GM10248 (cell line): ENCODE results near the gene PPM1J.

Source experiments
- CTCF ChIA-PET: fragments of 300-600 bp; sonication (Branson Sonifier 250); formaldehyde crosslinking; extraction: SDS; loops from one replicate; lab custom pipeline; 2021; ENCODE audit warnings: antibody characterized with exemption; lab: Yijun Ruan, JAX
- POLR2A ChIA-PET: fragments of 350-650 bp; sonication (Branson Sonifier 250); formaldehyde crosslinking; extraction: SDS; loops from one replicate; lab custom pipeline; 2020; ENCODE audit warnings: antibody characterized with exemption; lab: Yijun Ruan, JAX
- DNase-seq: peaks from one replicate; pipeline ENCODE4 v3.0.0; 2012; ENCODE audit errors: extremely low spot score
- TF ChIP-seq, protein P1 (sequence below): IDR thresholded peaks from 2 replicates; pipeline ENCODE4 v1.5.1; 2012; ENCODE audit warnings: mild to moderate bottlenecking, low read depth; ENCODE audit errors: extremely low read depth, missing control alignments, control extremely low read depth

Gene PPM1J

DNA sequence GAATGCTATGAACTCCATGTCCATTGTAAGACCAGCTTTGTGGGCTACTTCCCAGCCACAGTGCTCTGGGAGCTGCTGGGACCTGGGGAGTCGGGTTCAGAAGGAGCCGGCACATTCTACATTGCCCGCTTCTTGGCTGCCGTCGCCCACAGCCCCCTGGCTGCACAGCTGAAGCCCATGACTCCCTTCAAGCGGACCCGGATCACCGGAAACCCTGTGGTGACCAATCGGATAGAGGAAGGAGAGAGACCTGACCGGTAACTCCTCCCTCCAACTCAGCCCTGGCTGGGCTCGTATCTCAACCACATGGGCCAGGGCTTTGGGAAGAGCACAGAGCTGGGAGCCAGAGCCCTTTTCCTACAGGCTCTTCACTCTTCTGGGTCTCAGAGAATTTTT lies 25.3 kb downstream of the PPM1J start:
- no peak for DNase-seq
- POLR2A ChIA-PET, result no interaction called here
- CTCF ChIA-PET, result interaction anchor here (1.2 to 2.3 kb wide), 3 partner anchors 10 to 299 kb away, joined by 3 to 5 read pairs (median 4); no protein-coding TSS in a partner anchor
- TF ChIP-seq, protein P1, sequence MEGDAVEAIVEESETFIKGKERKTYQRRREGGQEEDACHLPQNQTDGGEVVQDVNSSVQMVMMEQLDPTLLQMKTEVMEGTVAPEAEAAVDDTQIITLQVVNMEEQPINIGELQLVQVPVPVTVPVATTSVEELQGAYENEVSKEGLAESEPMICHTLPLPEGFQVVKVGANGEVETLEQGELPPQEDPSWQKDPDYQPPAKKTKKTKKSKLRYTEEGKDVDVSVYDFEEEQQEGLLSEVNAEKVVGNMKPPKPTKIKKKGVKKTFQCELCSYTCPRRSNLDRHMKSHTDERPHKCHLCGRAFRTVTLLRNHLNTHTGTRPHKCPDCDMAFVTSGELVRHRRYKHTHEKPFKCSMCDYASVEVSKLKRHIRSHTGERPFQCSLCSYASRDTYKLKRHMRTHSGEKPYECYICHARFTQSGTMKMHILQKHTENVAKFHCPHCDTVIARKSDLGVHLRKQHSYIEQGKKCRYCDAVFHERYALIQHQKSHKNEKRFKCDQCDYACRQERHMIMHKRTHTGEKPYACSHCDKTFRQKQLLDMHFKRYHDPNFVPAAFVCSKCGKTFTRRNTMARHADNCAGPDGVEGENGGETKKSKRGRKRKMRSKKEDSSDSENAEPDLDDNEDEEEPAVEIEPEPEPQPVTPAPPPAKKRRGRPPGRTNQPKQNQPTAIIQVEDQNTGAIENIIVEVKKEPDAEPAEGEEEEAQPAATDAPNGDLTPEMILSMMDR, result no peak

DNA sequence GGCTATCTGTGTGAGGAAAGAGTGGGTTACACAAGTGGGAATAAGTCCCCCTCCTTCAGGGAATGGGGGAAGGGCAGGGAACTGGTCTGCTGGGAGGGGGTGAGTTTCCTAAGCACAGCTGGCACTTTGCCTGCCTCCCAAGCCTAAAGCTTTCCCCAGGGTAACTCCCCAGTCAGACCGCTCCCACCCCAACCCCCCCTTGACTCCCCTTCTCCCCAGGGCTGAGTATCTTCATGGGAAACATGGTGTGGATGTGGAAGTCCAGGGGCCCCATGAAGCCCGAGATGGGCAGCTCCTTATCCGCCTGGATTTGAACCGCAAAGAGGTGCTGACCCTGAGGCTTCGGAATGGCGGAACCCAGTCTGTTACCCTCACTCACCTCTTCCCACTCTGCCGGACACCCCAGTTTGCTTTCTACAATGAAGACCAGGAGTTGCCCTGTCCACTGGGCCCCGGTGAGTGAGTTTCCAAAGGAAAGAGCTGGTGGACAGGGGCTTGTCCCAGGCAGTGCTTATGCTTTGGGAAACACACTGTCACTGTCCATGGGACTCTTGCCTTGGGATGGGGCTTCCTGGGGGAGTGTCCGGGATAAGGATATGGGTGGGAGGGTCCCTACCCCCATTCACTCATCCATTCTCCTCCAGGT lies 25.8 kb downstream of the PPM1J start:
- TF ChIP-seq, protein P1, result no peak
- POLR2A ChIA-PET, result interaction anchor here (0.5 kb wide), 1 partner anchor 256 kb away, joined by 3 read pairs; no protein-coding TSS in a partner anchor
- DNase-seq, result no peak
- CTCF ChIA-PET, result interaction anchor here (1.2 to 2.3 kb wide), 3 partner anchors 11 to 298 kb away, joined by 3 to 5 read pairs (median 4); no protein-coding TSS in a partner anchor

DNA sequence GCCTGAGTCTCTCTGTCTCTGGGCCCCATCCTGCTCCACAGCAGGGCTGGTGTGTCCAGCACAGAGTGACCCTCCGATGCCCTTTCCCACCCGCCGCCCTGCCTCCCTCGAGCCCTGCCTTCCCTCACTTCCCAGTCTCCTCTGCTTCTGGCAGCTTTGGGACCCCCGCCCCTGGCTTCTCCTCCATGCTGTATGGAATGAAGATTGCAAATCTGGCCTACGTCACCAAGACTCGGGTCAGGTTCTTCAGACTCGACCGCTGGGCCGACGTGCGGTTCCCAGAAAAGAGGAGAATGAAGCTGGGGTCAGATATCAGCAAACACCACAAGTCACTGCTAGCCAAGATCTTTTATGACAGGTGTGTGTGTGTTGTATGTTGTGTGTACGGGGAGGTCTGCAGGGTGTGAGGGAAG lies 26.3 kb downstream of the PPM1J start:
- ChIA-PET CTCF (interaction anchor here (1.4 to 2.3 kb wide), 3 partner anchors 11 to 298 kb away, joined by 4 to 5 read pairs (median 4); partner anchors contain the start of gene PPM1J), POLR2A (interaction anchor here (0.5 kb wide), 1 partner anchor 256 kb away, joined by 3 read pairs; no protein-coding TSS in a partner anchor)
- no peak for DNase-seq
- TF ChIP-seq, protein P1, result no peak

DNA sequence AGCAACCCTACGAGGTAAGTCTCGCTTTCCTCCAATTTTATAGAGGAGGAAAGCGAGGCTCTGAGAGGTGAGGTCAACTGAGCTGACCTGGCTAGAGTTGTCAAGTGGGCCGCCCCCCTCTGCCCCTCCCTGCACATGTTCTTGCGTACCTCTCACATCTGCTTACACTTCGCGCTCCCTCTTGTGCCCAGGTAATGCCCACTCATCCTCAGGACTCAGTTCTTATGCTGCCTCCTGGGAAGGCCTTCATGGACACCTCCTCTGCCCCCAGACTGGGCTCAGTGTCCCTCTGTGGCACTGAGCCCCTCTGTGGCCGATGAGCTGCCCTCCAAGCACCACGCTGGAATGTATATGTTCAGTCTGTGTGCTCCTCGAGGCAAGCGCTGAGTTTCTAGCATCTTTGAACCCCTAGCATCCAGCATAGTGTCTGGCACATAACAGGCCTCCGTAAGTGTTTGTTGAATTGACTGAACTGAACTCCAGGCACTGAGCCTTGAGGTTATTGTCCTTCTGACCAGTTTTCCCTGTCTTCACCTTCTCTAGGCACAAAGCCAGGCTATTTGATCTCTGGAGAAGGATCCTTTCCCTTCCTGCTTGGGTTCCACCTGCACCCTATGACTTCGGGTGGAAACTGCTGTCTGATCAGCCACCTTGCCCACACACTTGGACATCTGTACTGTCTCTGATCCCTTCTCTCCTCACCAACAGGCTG lies 27.2 kb downstream of the PPM1J start:
- POLR2A ChIA-PET, result no interaction called here
- CTCF ChIA-PET, result interaction anchor here (1.4 kb wide), 1 partner anchor 28 kb away, joined by 4 read pairs; the partner anchor contains the start of gene PPM1J
- DNase-seq, result no peak
- TF ChIP-seq, protein P1, result no peak

DNA sequence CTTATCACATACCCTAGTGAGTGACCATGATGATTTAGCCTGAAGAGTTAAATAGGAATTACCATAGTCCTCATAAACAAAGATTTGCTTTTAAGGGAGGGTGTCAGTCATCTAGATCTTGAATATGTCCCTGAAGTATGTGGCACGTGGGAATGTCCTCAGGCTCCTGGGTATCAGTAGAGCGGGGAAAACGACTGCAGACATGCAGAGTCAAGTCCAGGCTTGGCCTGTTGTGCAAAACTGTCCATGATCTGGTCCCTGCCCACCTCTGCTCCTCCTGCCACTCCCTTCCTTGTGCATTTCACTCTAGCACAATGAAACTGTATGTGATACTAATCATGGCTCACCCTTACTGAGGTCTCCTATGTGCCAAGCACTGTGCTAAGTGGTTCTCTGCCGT lies 27.8 kb downstream of the PPM1J start:
- DNase-seq, result no peak
- ChIA-PET POLR2A (no interaction called here), CTCF (interaction anchor here (1.4 kb wide), 1 partner anchor 29 kb away, joined by 4 read pairs; the partner anchor contains the start of gene PPM1J)
- TF ChIP-seq, protein P1, result no peak

DNA sequence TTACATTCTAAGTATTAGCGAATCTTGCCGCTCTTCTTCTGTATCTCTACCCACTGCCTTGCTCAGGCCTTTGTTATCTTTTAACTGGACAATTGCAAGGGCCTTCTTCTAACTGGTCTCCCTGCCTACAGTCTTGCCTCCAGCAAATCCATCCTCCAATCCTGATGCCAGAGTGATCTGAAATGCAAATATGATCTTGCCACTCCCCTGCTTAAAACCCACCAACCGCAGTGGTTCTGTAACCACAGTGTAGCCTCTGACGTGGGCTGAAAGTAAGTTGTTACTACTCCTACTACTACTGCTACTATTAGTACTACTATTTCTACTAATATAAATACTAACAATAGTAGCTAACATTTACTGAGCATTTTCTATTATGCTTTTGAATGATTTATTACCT lies 28.3 kb downstream of the PPM1J start:
- ChIA-PET CTCF (interaction anchor here (1.1 to 3.4 kb wide), 3 partner anchors 12 to 15 kb away, joined by 3 to 8 read pairs (median 5); partner anchors contain the start of gene MOV10), POLR2A (no interaction called here)
- DNase-seq, result no peak
- TF ChIP-seq, protein P1, result no peak
